H1 (cell line): ENCODE results near the gene MID2. TPM values are rescaled to one million over a fixed set of nuclear protein-coding genes. Genes with fewer than 3 reads are reported as not detected.

Source experiments
- EZH2 ChIP-seq: fragments of 200-600 bp; sonication (generic); IDR thresholded peaks from 2 replicates; pipeline ENCODE4 v1.7.1; 2012; ENCODE audit warnings: low read depth, mild to moderate bottlenecking, moderate library complexity, low read length, inconsistent platforms; ENCODE audit not compliant: severe bottlenecking
- polyA plus RNA-seq, 7 experiments: library from polyadenylated mRNA; depleted of rRNA in 3 of 7; stranded (reverse) in 5 of 7; unstranded in 2 of 7; fragments of >200 nt in 5 of 7; fragments of 200-250 nt in 2 of 7; gene quantifications; 1 replicate in 5 of 7; 2 replicates in 1 of 7; 4 replicates in 1 of 7; pipeline versions ENCODE4 v1.2.1 to v1.2.3, GENCODE V29; 2011 to 2013; ENCODE audit warnings: missing spikeins in 2 of 7, mixed read lengths in 2 of 7
- total RNA-seq: library from RNA; stranded (reverse); fragmentation: NEBNext Ultra II Directional; extraction: Animal tissue kit (Norgen Biotek cat#: 25700); gene quantifications from 2 replicates; pipeline ENCODE4 v1.2.1, GENCODE V29; 2021

The MID2 gene
- total and polyA plus RNA-seq, 2 of the 8 experiments (the other 6 are each of a cell fraction or from before 2014, with no cell fraction given) = 0.98 to 1.7 TPM

DNA sequence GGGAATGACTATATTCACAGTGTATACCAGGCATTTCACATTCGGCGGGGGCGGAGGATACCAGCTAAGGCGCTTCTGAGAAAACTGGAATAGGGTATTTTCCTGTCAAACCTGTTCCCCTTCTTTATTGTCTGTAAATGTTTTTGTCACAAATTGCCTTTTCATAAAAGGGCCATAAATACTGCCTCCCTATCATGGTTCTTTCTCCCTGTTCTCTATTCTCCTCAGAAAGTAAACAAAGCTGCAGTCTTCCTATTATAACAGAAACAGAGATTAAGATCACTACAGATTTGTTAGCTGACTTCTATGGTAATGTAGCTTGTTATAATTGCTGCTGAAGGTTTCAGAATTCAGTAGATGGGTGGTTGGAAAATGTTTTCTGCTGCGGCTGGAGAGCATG lies 32.2 kb downstream of the MID2 start (continued):
- TF ChIP-seq EZH2 = no peak
